Pulmonary artery endothelial cell (primary cell): ENCODE measurements around the gene ZNF467. TPM values are rescaled to one million over a fixed set of nuclear protein-coding genes. Genes with fewer than 3 reads are reported as not detected.
A peak's percentile ranks its signal among the peaks of the same experiment; 100 is the strongest.

ENCODE experiments used
- DNase-seq: peaks from one replicate; pipeline ENCODE4 v3.0.0-alpha.2; 2011; ENCODE audit warnings: low read depth, low spot score
- total RNA-seq: library from RNA; depleted of rRNA; stranded (reverse); fragments of >200 nt; gene quantifications from 2 replicates; pipeline ENCODE4 v1.2.3, GENCODE V29; 2014

The ZNF467 gene
- total RNA-seq, 1 donor from 2014 or later: 2.7 TPM

DNA sequence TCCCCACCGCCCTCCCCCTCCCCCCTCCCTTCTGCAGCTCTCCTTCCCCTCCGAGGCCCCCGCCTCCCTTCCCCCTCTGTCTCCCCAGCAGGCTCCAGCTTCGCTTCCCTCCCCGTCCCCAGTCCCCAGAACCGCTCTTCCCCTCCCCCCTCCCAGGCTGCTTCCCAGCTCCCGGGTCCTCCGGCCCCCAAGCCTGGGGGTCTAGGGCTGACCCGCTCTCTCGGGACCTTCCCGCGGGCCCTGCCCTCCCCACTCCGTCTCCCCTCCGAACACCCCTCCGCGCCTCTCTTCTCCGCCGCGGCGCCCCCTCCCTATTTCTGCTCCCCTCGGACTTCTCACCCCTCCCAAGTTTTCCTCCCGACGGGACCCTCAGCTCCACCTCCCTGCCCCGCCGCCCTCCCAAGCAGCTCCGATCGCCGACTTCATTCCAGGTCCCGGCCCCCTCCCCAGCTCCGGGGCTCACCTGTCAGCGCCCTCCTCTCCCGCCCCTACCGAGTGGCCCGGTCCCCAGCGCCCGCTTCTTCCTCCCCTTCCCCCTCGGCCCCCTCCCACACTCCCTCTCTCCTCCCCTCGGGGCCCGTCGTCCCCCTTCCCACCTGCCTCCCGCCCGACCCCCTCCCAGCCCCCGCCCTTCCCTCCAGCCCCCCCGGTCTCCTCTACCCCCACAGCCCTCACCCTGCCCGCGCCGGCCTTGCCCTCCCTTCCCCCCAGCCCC, 990 bp downstream of the ZNF467 start:
- DNase-seq: peak; percentile 13

DNA sequence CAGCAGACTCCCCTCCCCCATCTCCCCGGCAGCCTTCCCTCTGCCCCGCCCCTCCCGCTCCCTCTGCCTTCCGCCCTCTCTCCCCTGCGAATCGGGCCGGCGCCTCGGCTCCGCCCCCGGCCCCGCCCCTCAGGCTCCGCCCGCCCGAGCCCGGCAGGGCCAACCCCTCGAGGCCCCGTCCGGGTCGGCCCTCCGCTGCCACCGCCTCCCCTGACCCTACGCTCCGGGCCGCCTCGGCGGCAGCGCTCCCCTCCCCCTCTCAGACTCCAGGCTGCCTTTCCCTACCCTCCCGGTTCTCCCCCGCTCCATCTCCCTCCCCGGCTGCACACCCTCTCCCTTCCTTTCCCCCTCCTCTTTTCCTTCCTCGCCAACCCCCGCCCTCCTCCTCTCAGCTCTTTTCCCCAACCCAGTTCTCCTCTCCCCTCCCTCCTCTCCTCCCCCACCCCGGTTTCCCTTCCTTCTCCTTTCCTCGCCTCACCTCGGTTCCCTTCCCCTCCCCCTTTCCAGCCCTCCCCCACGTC, 1.6 kb downstream of the ZNF467 start:
- DNase-seq: peak; percentile 67

DNA sequence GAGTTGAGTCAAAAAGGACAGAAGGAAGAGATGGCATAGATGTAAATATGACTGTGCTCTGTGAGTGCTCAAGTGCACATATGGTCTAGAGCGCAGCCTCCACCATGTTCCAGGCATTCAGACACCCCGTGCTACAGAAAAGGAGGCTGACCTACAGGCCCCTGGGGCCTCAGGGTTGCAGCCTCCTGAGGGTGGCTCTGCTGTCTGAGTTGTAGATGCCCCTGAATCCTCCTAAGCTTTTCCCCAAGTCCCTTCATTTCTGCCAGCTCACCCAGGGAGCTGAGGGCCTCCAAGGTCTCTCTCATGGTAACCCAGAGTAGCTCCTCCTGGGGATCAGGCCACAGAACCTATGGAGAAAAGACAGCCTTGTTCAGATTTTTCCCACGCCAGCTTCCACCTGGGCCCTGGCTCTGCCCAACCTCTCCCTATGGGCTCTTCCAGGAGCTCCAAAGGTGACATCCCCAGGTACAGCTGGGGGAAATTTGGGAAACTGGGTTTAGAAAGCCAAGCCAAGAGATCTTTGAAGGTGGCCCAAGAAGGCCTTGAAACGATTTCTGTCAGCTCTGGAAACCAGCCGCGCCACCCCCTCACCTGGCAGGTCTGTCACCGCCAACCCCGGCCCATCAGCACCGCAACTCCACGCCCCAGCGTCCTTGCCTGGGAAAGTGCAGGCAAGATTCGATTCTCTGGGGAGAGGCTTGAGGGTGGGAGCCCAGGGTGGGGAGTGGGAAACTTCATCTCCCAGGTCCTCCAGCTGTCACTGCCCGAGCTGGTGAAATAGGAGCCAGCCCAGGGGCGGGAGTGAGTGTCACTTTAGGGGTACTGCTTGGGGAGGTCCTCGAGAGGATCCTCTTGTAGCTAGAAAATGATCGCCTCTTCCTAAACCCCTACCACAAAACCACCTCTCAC, 2.4 kb downstream of the ZNF467 start:
- DNase-seq: no peak

DNA sequence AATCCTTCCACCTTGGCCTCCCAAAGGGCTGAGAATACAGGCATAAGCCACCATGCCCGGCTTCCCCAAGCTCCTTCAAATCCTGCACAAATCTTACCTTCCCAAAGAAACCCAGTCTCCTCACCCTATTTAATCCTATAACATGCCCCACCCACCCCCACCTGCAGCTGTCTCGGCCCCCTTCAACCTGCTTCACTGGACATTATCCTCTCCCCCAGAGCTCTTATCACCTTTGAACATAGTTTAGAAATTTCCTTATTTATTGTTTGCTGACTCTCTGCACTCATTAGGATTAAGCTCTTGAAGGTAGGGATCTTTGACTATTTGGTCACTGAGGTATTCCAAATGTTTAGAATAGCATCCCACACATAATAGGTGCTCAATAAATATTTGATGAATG, 3.5 kb downstream of the ZNF467 start:
- no peak for DNase-seq

DNA sequence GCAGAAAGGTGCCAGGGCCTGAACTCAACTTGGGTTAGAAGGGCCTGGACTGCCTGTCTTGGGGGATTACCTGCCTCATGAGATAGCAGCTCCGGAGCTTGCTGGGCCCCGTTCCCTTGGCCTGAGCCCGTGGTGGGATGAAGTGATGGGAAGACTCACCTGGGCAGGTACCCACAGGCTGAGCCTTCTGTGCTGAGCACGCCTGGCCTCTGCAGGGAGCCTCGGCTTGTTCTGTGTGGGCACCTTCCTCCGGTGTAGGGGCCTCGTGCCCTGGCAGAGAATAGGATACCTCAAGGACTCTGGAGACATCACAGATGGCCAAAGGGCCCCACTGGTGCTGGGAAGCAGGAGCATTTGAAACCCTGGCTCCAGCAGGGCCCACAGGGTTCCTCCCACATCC, 4.5 kb downstream of the ZNF467 start:
- DNase-seq: no peak

DNA sequence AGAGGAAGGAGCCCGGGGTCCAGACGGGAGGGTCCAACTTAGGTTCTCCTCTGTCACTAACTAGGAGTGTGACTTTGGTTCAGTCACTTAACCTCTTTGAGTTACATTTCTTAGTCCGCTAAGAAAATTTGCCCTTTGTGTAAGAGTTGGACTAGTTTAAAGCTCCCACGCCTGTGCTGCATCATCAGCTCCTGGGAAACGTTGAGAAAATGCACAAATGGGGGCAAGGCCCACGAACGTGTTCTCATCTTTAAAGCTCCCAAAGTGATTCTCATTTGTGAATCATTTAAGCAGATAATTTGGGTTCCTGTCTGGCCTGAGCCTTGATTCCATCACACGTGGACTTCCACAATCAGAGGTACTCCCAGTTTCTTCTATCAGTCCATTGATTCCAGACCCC, 6.3 kb downstream of the ZNF467 start:
- DNase-seq: no peak

DNA sequence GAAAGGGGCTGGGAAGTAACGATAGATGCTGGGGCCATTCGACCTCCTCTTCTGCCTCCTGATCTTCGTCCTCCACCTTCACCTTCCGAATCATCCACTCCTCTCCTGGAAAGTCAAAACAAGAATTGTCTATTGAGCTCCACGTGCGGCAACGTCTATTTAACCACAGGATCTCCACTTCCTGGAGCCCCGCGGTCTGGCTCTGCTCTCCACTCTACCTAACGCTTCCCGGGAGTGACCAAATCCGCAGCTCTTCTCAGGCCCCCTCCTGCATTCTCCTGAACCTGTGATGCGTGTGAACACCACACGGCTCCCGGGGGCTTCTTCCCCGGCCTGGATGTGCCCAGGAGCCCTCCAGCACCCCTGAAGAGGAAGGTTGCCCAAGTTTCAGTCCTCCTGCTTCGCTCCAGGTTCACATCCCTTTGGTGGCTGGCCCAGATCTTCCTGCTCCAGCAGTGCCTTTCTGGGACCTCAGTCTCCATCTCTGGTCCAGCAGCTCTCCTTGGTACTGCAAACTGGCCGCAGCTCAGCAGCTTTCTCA, 7.2 kb downstream of the ZNF467 start:
- DNase-seq: no peak

DNA sequence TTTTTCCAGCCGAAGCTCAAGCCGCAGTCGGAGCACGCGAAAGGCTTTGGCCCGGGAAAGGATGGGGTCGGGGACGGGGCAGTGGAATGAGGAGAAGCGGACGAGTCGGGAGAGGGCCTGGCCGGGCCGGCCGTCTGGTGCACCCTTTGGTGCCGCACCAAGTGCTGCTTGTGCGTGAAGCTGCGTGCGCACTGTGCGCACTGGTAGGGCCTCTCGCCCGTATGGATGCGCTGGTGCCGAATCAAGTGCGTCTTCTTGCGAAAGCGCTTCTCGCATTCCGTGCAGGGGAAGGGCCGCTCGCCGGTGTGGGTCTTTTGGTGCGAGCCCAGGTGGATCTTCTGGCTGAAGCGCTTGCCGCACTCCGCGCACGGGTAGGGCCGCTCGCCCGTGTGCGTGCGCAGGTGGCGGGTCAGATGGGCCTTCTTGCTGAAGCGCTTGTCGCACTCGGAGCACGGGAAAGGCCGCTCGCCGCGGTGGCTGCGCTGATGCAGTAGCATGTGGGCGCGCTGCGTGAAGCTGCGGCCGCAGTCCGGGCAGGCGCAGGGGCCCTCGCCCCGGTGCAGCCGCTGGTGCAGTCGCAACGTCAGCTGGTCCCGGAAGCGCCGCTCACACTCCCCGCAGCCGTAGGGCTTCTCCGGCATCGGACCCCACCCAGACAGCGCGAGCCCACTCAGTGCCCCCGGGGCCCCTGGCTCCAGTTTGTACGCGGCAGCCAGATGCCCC, 7.8 kb downstream of the ZNF467 start:
- DNase-seq: no peak

DNA sequence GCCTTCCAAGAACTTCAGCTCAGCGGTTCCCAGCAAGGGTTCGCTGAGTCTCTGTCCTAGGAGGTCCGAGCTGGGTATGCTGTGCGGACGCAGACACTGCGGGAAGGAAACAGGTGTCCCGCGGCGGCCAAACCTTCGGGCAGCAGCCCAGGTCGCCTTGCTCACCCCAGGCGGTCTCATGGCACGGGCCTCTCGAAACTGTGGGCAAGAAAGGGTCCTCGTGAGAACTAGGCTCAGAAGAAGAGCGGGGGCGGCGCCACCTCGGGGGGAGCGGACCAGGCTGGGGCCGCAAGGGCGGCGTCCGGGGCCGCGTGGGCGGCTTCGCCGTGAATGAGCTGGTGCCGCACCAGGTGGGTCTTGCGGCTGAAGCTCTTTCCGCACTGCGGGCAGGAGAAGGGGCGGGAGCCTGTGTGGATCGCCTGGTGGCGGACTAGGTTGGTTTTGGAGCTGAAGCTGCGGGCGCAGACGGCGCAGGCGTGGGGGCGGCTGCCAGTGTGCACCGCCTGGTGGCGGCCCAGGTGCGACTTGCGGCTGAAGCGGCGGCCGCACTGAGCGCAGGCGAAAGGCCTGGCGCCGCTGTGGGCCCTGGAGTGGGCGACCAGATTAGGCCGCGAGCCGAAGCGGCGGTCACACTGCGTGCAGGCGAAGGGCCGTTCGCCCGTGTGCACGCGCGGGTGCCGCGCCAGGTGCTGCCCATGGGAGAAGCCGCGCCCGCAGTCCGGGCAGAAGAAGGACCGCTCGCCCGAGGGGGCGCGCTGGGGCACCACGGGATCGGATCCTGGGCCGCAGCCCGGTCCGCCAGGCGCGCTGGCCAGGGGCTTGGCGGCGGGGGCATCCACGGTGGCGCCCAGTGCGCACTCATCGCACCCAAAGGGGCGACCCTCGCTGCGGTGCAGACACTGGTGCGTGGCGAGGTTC, 8.6 kb downstream of the ZNF467 start:
- no peak for DNase-seq

DNA sequence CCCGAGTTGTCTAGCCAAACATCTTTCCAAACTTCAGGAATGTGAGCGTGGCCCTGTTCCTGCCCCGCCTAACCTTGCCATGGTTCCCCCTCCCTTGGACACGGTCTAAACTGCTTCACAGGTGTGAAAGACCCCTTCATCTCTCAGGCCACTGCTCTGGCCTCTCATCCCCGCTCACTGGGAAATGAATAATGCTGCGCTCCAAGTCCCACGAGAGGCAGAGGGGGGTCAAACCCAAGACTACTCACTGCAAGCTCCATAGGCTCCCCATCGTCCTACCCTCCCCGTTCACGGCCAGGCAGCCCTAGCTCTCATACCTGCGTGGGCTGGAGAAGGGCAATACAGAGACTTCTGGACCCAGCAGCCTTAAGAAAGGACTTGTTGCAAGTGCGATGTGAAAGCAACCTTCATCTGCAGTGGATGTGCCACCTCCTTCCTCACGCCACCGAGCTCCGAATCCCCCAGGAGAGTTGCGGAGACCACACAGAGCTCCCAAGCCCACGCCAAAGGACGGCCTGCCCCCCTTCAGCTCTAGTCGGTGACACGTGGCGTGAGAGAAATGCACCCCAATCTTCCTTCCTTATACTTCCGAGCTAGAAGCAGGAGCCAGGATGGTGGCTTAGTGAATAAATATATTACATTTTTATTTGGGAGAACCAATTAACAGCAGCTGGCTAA, 9.7 kb downstream of the ZNF467 start:
- no peak for DNase-seq

DNA sequence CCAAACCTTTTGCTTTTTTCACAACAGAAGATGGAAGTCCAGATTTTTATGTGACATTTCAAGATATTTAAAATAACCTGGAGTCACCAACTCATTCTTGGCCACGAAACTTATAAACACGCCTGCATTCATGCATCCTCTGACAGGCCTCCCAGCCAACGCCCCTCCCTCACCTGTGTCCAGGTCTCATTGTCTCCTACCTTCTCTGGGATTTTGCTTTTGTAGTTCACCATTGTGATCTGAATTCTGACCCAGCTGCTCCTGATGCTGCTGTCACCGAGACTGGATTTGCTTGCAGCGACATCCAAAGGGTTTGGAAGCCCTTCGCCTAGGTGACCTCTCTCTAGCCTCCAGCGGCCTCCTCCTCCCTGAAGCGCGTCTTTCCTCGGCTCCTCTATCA, 10.8 kb downstream of the ZNF467 start:
- DNase-seq: no peak

DNA sequence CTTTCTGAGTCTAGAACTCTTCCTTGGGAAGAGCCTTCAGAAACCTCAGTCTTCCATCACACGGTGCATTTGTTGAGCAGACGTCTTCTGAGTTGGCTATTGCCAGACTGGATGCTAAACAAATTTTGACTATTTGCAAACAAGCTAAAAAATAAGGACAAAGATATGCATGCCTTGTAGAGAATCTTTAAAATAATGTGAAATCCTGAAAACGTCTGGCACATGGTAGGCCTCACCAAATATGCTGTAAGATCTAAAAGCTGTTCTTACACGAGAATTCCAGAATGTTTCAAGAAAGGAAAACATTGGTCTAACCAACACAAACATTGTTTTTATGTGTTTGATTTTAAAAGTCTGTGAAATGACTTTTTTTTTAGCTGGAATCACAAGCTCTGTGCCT, 11.3 kb downstream of the ZNF467 start:
- DNase-seq: no peak

DNA sequence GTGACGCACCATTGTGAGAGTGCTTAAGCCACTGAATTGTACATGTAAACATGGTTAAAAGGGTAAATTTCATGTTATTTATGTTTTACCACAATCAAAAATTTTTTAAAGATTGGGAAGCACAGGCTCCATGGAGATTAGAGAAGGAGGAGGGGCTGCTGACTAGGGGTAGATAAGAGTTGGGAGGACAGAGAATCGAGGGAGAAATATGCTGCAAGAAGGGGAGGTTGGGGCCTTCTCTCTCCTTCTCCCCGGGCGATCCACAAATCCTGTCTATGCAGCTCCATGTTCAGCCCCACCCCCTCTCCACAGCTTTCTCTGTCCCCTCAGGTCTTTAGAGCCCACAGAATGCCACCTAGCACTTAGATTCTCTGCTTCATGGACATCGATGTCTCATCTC, 12.1 kb downstream of the ZNF467 start:
- DNase-seq: no peak

DNA sequence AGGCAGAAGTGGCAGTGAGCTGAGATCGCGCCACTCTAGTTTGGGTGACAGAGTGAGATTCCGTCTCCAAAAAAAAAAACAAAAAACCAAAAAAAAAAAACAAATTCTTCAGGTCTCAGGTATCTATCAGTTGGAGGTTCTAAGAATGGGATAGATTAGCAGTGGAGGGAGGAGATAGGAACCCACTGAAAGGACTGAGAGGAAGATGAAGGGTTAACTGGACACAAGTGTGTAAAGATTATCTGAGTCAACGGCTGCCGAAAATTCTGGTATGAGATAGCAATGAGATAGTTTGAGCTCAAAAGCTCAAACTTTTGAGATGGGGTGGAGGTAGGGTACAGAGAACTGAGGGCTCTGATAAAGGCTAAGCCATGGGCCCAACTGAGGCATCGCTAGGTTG, 12.8 kb downstream of the ZNF467 start:
- no peak for DNase-seq

DNA sequence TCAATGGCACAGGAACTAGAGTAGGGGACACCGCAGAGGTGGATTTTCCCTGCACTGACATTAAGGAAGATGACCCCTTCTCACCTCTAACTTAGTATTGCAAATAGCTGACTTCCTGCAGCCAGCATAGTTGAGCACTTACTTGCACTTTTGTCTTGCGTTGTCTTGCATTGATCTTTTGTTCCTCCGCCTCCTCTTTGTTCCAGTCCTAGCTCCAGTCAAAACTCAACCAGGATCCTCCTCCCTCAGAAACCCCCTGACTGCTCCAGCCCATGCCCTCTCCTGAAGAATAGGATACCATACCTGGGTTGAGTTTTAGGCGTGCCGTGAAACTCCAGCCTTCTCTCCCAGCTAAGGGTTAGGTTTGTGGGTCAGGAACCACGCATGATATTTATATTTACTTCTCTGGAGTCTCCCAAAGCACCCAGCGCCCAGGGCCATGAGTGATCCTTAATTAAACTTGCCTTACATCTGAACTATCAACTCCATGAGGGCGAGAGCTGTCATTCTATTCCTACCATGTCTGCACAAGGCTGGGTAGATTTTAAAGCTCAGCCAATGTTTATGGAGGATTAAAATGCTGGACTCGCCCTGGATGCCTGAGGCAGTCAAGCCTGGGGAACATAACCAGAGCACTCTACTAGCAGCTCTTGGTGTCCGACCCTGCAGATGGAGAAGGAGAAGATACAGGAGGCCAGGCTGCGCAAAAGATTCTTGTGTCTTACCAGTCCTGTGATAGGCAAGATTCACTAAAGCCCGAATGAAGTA, 14.1 kb downstream of the ZNF467 start:
- no peak for DNase-seq

DNA sequence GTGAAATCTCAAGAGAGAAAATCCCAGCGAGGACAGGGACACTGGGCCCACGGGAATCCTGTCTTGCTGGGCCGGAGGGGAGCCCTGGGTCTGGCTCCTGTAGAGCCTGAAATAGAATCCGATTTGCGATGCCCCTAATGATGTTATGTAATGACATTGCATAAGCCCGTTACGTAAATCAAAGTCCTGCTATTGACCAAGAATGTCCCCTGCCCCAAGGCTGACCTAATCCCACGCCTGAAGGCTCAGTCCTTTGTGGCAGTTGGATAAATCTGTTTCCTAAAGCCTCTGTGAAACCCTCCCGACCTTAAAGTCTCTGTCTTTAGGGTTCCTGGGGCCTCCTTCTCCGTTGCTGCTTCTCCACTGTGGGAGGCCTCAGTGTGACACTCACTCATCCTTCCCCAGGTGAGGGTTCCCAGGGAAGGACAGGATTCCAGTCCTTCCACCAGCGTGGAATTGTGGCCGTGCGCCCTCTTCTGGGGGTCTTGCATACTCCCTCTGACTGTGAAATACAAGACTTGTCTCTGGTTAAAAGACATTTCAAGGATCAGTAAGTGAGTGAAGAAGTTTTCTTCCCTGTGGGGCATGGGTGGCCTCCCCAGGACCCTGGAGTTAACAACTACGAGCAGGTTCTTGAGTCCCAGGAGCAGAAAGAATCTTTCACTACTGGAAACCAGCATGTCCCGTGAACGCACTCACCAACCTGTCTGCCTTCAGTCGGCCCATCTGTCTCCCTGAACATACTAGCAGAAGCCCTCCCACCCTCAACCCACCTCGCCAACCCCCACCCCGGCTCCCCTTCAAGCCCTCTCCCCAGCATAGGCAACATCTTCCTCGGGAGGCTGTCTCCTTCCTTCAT, 19.8 kb downstream of the ZNF467 start:
- no peak for DNase-seq

DNA sequence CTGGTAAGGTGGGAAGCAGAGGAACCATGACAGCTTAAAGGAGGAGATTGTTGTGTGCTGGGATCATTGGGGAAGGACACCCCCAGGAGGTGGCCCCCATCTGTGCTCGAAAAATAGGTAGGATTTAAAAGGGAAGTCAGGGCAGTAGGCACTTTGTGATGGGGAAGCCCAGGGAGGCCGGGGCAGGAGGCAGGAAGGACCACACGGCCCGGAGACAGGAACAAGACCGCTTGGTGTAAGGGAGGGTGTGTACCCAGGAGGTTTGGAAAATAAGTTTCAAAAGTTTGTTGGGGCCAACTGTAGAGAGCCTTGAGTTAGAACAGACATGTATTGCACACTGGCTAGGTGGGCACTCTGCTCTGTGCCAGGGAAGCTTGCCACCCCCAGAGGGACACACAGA, 20.7 kb downstream of the ZNF467 start:
- no peak for DNase-seq

DNA sequence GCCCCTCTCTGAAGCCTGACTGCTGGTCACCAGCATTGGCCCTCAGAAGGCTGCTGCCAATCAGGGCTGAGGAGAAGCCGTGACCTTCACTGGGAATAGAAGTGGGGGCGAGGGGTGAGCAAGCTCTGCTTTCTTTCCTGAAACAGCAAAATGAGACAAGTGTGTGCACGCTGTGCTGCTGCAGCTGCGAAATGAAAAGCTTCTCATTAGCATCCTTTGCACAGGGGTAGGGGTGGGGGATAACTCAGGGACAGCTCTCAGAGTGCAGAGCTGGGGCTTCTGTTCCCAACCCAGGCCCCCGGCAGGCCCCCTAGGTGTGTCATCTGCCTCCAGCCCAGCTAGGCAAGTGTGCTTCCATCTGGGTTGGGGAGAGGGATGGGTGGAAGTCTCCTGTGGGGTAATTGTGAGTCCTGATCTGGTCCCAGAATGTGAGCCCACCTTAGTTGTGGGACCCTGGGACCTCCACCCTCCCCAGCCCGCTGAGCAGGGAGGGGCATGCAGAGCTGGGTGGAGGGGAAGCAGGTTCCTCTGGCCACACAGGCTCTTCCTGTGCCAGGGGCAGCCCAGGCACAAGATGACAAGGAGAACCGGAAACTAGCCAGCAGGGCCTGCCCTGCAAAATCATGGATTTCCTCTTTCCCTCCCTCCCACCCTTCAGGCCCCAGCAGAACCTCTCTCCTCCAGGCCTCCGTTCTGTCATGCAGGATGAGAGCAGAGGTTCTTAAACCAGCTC, 22.2 kb downstream of the ZNF467 start:
- no peak for DNase-seq
